IMR-90 (cell line): ENCODE data around the gene ARHGEF26.

Experiments used
- CEBPB ChIP-seq: IDR thresholded peaks from 2 replicates; pipeline ENCODE4 v1.6.1; 2012; ENCODE audit warnings: low read depth, low read length, improper control_type of control experiment
- FOS ChIP-seq: fragments of 150-350 bp; IDR thresholded peaks from 2 replicates; pipeline ENCODE4 v1.6.1; 2016; ENCODE audit warnings: low read depth, low read length
- MXI1 ChIP-seq: IDR thresholded peaks from 2 replicates; pipeline ENCODE4 v1.6.1; 2012; ENCODE audit warnings: low read depth, mild to moderate bottlenecking, low read length, moderate library complexity, borderline replicate concordance
- NFE2L2 ChIP-seq: fragments of 150-350 bp; IDR thresholded peaks from 2 replicates; pipeline ENCODE4 v1.6.1; 2016; ENCODE audit warnings: low read depth, mild to moderate bottlenecking, low read length
- POLR2A ChIP-seq: IDR thresholded peaks from 2 replicates; pipeline ENCODE4 v1.6.1; 2012; ENCODE audit warnings: mild to moderate bottlenecking, low read depth, low read length
- TF ChIP-seq, protein P1 (sequence below): conservative IDR thresholded peaks from 2 replicates; pipeline ENCODE4 v1.5.1; 2012; ENCODE audit warnings: mild to moderate bottlenecking, low read depth, low read length, improper control_type of control experiment
- TF ChIP-seq, protein P2 (sequence below): fragments of 150-350 bp; IDR thresholded peaks from 2 replicates; pipeline ENCODE4 v1.6.1; 2017; ENCODE audit warnings: mild to moderate bottlenecking, antibody characterized with exemption, low read length, low read depth

- TF ChIP-seq POLR2A (no peak), FOS (no peak), CEBPB (no peak), NFE2L2 (no peak), MXI1 (no peak)
- TF ChIP-seq, protein P1, sequence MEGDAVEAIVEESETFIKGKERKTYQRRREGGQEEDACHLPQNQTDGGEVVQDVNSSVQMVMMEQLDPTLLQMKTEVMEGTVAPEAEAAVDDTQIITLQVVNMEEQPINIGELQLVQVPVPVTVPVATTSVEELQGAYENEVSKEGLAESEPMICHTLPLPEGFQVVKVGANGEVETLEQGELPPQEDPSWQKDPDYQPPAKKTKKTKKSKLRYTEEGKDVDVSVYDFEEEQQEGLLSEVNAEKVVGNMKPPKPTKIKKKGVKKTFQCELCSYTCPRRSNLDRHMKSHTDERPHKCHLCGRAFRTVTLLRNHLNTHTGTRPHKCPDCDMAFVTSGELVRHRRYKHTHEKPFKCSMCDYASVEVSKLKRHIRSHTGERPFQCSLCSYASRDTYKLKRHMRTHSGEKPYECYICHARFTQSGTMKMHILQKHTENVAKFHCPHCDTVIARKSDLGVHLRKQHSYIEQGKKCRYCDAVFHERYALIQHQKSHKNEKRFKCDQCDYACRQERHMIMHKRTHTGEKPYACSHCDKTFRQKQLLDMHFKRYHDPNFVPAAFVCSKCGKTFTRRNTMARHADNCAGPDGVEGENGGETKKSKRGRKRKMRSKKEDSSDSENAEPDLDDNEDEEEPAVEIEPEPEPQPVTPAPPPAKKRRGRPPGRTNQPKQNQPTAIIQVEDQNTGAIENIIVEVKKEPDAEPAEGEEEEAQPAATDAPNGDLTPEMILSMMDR = no peak
- TF ChIP-seq, protein P2, sequence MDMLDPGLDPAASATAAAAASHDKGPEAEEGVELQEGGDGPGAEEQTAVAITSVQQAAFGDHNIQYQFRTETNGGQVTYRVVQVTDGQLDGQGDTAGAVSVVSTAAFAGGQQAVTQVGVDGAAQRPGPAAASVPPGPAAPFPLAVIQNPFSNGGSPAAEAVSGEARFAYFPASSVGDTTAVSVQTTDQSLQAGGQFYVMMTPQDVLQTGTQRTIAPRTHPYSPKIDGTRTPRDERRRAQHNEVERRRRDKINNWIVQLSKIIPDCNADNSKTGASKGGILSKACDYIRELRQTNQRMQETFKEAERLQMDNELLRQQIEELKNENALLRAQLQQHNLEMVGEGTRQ = no peak
Measured at GRCh38 chr3:154102225-154102624, 19.0 kb upstream of the ARHGEF26 start.
